Renal cortex interstitium (tissue), 3 donors: ENCODE results near the gene CHRM1. TPM values are rescaled to one million over a fixed set of nuclear protein-coding genes. Genes with fewer than 3 reads are reported as not detected.

Experiments
- polyA plus RNA-seq, 3 donors: library from polyadenylated mRNA; unstranded; fragments of 120-200 nt; gene quantifications; one replicate each; pipeline ENCODE4 v1.2.1, GENCODE V29; 2013; ENCODE audit not compliant: insufficient read length in 3 of 3

CHRM1 gene
- polyA plus RNA-seq, 3 donors: 0.09 to 0.11 TPM; not detected in 1

Other genes starting within 250 kb of the CHRM1 start
- 10 to 100 TPM in 2 of 3 donors, 1 to 10 TPM in 1; 6.4 to 12.5 (median 10.7) TPM for gene UQCC3, start 249.7 kb downstream of the CHRM1 start, polyA plus RNA-seq
- 1 to 10 TPM; 6.3 to 6.8 (median 6.4) TPM for gene LBHD1, start 249.1 kb downstream of the CHRM1 start, polyA plus RNA-seq
- gene UBXN1, start 242.3 kb downstream of the CHRM1 start, polyA plus RNA-seq: 100 to 1,000 TPM; 147 to 191 (median 164) TPM
- 1 to 10 TPM in 2 of 3 donors, under 1 TPM in 1; 0.75 to 1.3 (median 1.1) TPM for gene LRRN4CL, start 231.8 kb downstream of the CHRM1 start, polyA plus RNA-seq
- 10 to 100 TPM; 60.1 to 70.8 (median 63.0) TPM for gene BSCL2, start 213.9 kb downstream of the CHRM1 start, polyA plus RNA-seq
- 1 to 10 TPM; 1.4 to 2.6 (median 2.0) TPM for gene GNG3, start 213.7 kb downstream of the CHRM1 start, polyA plus RNA-seq
- gene HNRNPUL2, start 193.9 kb downstream of the CHRM1 start, polyA plus RNA-seq: 10 to 100 TPM; 82.0 to 92.8 (median 92.6) TPM
- gene TTC9C, start 192.9 kb downstream of the CHRM1 start, polyA plus RNA-seq: 10 to 100 TPM; 38.1 to 48.2 (median 41.8) TPM
- gene ZBTB3, start 167.2 kb downstream of the CHRM1 start, polyA plus RNA-seq: 1 to 10 TPM; 7.3 to 8.1 (median 7.5) TPM
- 100 to 1,000 TPM; 133 to 162 (median 156) TPM for gene POLR2G, start 159.8 kb downstream of the CHRM1 start, polyA plus RNA-seq
- gene TAF6L, start 150.0 kb downstream of the CHRM1 start, polyA plus RNA-seq: 10 to 100 TPM; 27.1 to 38.7 (median 33.1) TPM
- 10 to 100 TPM; 58.3 to 73.4 (median 71.4) TPM for gene TMEM179B, start 134.0 kb downstream of the CHRM1 start, polyA plus RNA-seq
- gene TMEM223, start 129.4 kb downstream of the CHRM1 start, polyA plus RNA-seq: 10 to 100 TPM; 21.8 to 30.6 (median 29.2) TPM
- 100 to 1,000 TPM; 114 to 137 (median 116) TPM for gene NXF1, start 115.9 kb downstream of the CHRM1 start, polyA plus RNA-seq
- gene STX5, start 89.3 kb downstream of the CHRM1 start, polyA plus RNA-seq: 10 to 100 TPM; 51.6 to 57.9 (median 56.7) TPM
- under 1 TPM in 1 of 3 donors, not detected in 2; 0.42 TPM for gene TEX54, start 88.5 kb downstream of the CHRM1 start, polyA plus RNA-seq
- gene WDR74, start 81.8 kb downstream of the CHRM1 start, polyA plus RNA-seq: 10 to 100 TPM; 33.7 to 48.3 (median 43.5) TPM
- gene SLC3A2, start 40.5 kb downstream of the CHRM1 start, polyA plus RNA-seq: 100 to 1,000 TPM; 164 to 215 (median 179) TPM
- gene SLC22A6, start 63.6 kb upstream of the CHRM1 start, polyA plus RNA-seq: 10 to 100 TPM; 19.7 to 36.9 (median 27.0) TPM
- 10 to 100 TPM; 40.9 to 54.6 (median 53.9) TPM for gene SLC22A8, start 94.5 kb upstream of the CHRM1 start, polyA plus RNA-seq
- under 1 TPM; 0.52 to 0.79 (median 0.76) TPM for gene SLC22A24, start 222.9 kb upstream of the CHRM1 start, polyA plus RNA-seq